Measurements from ENCODE around the gene C2orf15.
"Not testable (repeated sequence)": the region's sequence is repeated elsewhere in the genome, so short reads cannot be mapped to it uniquely, and the experiment has no call there.

The C2orf15 gene

GRCh38 chr2:99171377-99172140 lies 30.1 kb downstream of the C2orf15 start:
- Histone ChIP-seq H3K4me3 (ENCODE audit: low read length) (no peak overlapping the region), H3K36me3 (ENCODE audit: insufficient read depth, low read depth, low read length) (peaks cover 58% of the 10 kb centered on the region), H3K27me3 (ENCODE audit: insufficient read depth, low read length) (no peaks in the 10 kb centered on the region), H3K4me1 (ENCODE audit: insufficient read depth, low read length) (no peaks in the 10 kb centered on the region), H3K27ac (ENCODE audit: low read length) (no peak overlapping the region), H3K9ac (ENCODE audit: low read depth, low read length) (no peak overlapping the region), H3K9me3 (ENCODE audit: insufficient read depth, low read depth, low read length) (no peaks in the 10 kb centered on the region)

- Histone ChIP-seq H3K27ac (ENCODE audit: low read length) (peak within 1 kb of the TSS; percentile 82), H3K9me3 (ENCODE audit: insufficient read depth, low read depth, low read length) (no peaks in the 10 kb centered on the region), H3K4me1 (ENCODE audit: insufficient read depth, low read length) (peaks cover 4% of the 10 kb centered on the region), H3K27me3 (ENCODE audit: insufficient read depth, low read length) (no peaks in the 10 kb centered on the region), H3K4me3 (ENCODE audit: low read length) (peak within 1 kb of the TSS; percentile 95), H3K36me3 (ENCODE audit: insufficient read depth, low read depth, low read length) (peaks cover 9% of the 10 kb centered on the region), H3K9ac (ENCODE audit: low read depth, low read length) (peak within 1 kb of the TSS; percentile 97)
Measured at GRCh38 chr2:99180755-99181623, 39.5 kb downstream of the C2orf15 start, which contains the start of the genes MITD1 and MRPL30. Gene MITD1, minus strand, starts transcription at chr2:99181058. Its CDS starts 77 bp downstream, at chr2:99180981. Gene MRPL30, plus strand, starts transcription at chr2:99181184. Its CDS starts 5,020 bp downstream, at chr2:99186204.

GRCh38 chr2:99181624-99182000 lies 40.1 kb downstream of the C2orf15 start:
- Histone ChIP-seq H3K9me3 (ENCODE audit: insufficient read depth, low read depth, low read length) (no peaks in the 10 kb centered on the region), H3K27ac (ENCODE audit: low read length) (peak overlapping the region; percentile 82), H3K4me1 (ENCODE audit: insufficient read depth, low read length) (peaks cover 4% of the 10 kb centered on the region), H3K9ac (ENCODE audit: low read depth, low read length) (peak overlapping the region; percentile 97), H3K4me3 (ENCODE audit: low read length) (peak overlapping the region; percentile 95), H3K36me3 (ENCODE audit: insufficient read depth, low read depth, low read length) (peaks cover 9% of the 10 kb centered on the region), H3K27me3 (ENCODE audit: insufficient read depth, low read length) (no peaks in the 10 kb centered on the region)

GRCh38 chr2:99183025-99183424 lies 41.5 kb downstream of the C2orf15 start:
- Histone ChIP-seq H3K9ac (ENCODE audit: low read depth, low read length) (peak overlapping the region; percentile 47; the same call in 1 of the 2 replicates), H3K27me3 (ENCODE audit: insufficient read depth, low read length) (no peaks in the 10 kb centered on the region), H3K4me3 (ENCODE audit: low read length) (peak overlapping the region; percentile 95), H3K36me3 (ENCODE audit: insufficient read depth, low read depth, low read length) (peaks cover 20% of the 10 kb centered on the region), H3K4me1 (ENCODE audit: insufficient read depth, low read length) (peaks cover 4% of the 10 kb centered on the region), H3K27ac (ENCODE audit: low read length) (no peak overlapping the region), H3K9me3 (ENCODE audit: insufficient read depth, low read depth, low read length) (no peaks in the 10 kb centered on the region)

- Histone ChIP-seq H3K4me1 (ENCODE audit: insufficient read depth, low read length) (peaks cover 4% of the 10 kb centered on the region), H3K27me3 (ENCODE audit: insufficient read depth, low read length) (no peaks in the 10 kb centered on the region), H3K9me3 (ENCODE audit: insufficient read depth, low read depth, low read length) (no peaks in the 10 kb centered on the region), H3K9ac (ENCODE audit: low read depth, low read length) (no peak overlapping the region), H3K4me3 (ENCODE audit: low read length) (no peak overlapping the region), H3K27ac (ENCODE audit: low read length) (no peak overlapping the region), H3K36me3 (ENCODE audit: insufficient read depth, low read depth, low read length) (peaks cover 30% of the 10 kb centered on the region)
Measured at GRCh38 chr2:99184811-99185210, 43.3 kb downstream of the C2orf15 start.

- Histone ChIP-seq H3K27ac (ENCODE audit: low read length) (no peak overlapping the region), H3K27me3 (ENCODE audit: insufficient read depth, low read length) (no peaks in the 10 kb centered on the region), H3K9me3 (ENCODE audit: insufficient read depth, low read depth, low read length) (no peaks in the 10 kb centered on the region), H3K36me3 (ENCODE audit: insufficient read depth, low read depth, low read length) (peaks cover 52% of the 10 kb centered on the region), H3K4me3 (ENCODE audit: low read length) (no peak overlapping the region), H3K9ac (ENCODE audit: low read depth, low read length) (no peak overlapping the region), H3K4me1 (ENCODE audit: insufficient read depth, low read length) (no peaks in the 10 kb centered on the region)
Measured at GRCh38 chr2:99187011-99187410, 45.5 kb downstream of the C2orf15 start.

- Histone ChIP-seq H3K36me3 (ENCODE audit: insufficient read depth, low read depth, low read length) (peaks cover 59% of the 10 kb centered on the region), H3K9me3 (ENCODE audit: insufficient read depth, low read depth, low read length) (no peaks in the 10 kb centered on the region), H3K9ac (ENCODE audit: low read depth, low read length) (no peak overlapping the region), H3K4me1 (ENCODE audit: insufficient read depth, low read length) (no peaks in the 10 kb centered on the region), H3K27ac (ENCODE audit: low read length) (no peak overlapping the region), H3K4me3 (ENCODE audit: low read length) (no peak overlapping the region), H3K27me3 (ENCODE audit: insufficient read depth, low read length) (no peaks in the 10 kb centered on the region)
Measured at GRCh38 chr2:99188357-99188756, 46.9 kb downstream of the C2orf15 start.

GRCh38 chr2:99190548-99190947 lies 49.0 kb downstream of the C2orf15 start:
- Histone ChIP-seq H3K36me3 (ENCODE audit: insufficient read depth, low read depth, low read length) (peaks cover 80% of the 10 kb centered on the region), H3K27me3 (ENCODE audit: insufficient read depth, low read length) (no peaks in the 10 kb centered on the region), H3K9ac (ENCODE audit: low read depth, low read length) (no peak overlapping the region), H3K9me3 (ENCODE audit: insufficient read depth, low read depth, low read length) (no peaks in the 10 kb centered on the region), H3K27ac (ENCODE audit: low read length) (no peak overlapping the region), H3K4me3 (ENCODE audit: low read length) (no peak overlapping the region), H3K4me1 (ENCODE audit: insufficient read depth, low read length) (no peaks in the 10 kb centered on the region)

GRCh38 chr2:99192364-99192763 lies 50.9 kb downstream of the C2orf15 start:
- H3K36me3 ChIP-seq (ENCODE audit: insufficient read depth, low read depth, low read length) = peaks cover 91% of the 10 kb centered on the region
- H3K27ac ChIP-seq (ENCODE audit: low read length); H3K27me3 ChIP-seq (ENCODE audit: insufficient read depth, low read length); H3K9me3 ChIP-seq (ENCODE audit: insufficient read depth, low read depth, low read length); H3K4me1 ChIP-seq (ENCODE audit: insufficient read depth, low read length); H3K9ac ChIP-seq (ENCODE audit: low read depth, low read length); H3K4me3 ChIP-seq (ENCODE audit: low read length): not testable (repeated sequence)

- peaks cover 3% of the 10 kb centered on the region for H3K9me3 ChIP-seq (ENCODE audit: insufficient read depth, low read depth, low read length)
- H3K4me3 ChIP-seq (ENCODE audit: low read length) = no peak overlapping the region
- H3K27me3 ChIP-seq (ENCODE audit: insufficient read depth, low read length) = no peaks in the 10 kb centered on the region
- no peak overlapping the region for H3K9ac ChIP-seq (ENCODE audit: low read depth, low read length)
- no peaks in the 10 kb centered on the region for H3K4me1 ChIP-seq (ENCODE audit: insufficient read depth, low read length)
- no peak overlapping the region for H3K27ac ChIP-seq (ENCODE audit: low read length)
- H3K36me3 ChIP-seq (ENCODE audit: insufficient read depth, low read depth, low read length) = peaks cover 48% of the 10 kb centered on the region
Measured at GRCh38 chr2:99198103-99198841, 56.8 kb downstream of the C2orf15 start.

- H3K27ac ChIP-seq (ENCODE audit: low read length) = no peak overlapping the region
- peaks cover 19% of the 10 kb centered on the region for H3K9me3 ChIP-seq (ENCODE audit: insufficient read depth, low read depth, low read length)
- no peaks in the 10 kb centered on the region for H3K4me1 ChIP-seq (ENCODE audit: insufficient read depth, low read length)
- H3K9ac ChIP-seq (ENCODE audit: low read depth, low read length) = no peak overlapping the region
- H3K27me3 ChIP-seq (ENCODE audit: insufficient read depth, low read length) = no peaks in the 10 kb centered on the region
- H3K36me3 ChIP-seq (ENCODE audit: insufficient read depth, low read depth, low read length) = peaks cover 29% of the 10 kb centered on the region
- no peak overlapping the region for H3K4me3 ChIP-seq (ENCODE audit: low read length)
Measured at GRCh38 chr2:99200076-99200800, 58.7 kb downstream of the C2orf15 start.
